Stimulated activated CD8-positive, alpha-beta memory T cell treated with anti-CD3 and anti-CD28 coated beads, Interleukin-4, amount 100 ng/mL, for 4 hours (primary cell): Measurements from ENCODE around the gene SQSTM1.
"Not testable (repeated sequence)": the region's sequence is repeated elsewhere in the genome, so short reads cannot be mapped to it uniquely, and the experiment has no call there.

Source experiments
- DNase-seq, 2 donors: peaks; one replicate each; pipeline ENCODE4 v3.0.0-alpha.2; 2020; ENCODE audit warnings: low read depth in 2 of 2, low spot score in 1 of 2

The SQSTM1 gene

DNA sequence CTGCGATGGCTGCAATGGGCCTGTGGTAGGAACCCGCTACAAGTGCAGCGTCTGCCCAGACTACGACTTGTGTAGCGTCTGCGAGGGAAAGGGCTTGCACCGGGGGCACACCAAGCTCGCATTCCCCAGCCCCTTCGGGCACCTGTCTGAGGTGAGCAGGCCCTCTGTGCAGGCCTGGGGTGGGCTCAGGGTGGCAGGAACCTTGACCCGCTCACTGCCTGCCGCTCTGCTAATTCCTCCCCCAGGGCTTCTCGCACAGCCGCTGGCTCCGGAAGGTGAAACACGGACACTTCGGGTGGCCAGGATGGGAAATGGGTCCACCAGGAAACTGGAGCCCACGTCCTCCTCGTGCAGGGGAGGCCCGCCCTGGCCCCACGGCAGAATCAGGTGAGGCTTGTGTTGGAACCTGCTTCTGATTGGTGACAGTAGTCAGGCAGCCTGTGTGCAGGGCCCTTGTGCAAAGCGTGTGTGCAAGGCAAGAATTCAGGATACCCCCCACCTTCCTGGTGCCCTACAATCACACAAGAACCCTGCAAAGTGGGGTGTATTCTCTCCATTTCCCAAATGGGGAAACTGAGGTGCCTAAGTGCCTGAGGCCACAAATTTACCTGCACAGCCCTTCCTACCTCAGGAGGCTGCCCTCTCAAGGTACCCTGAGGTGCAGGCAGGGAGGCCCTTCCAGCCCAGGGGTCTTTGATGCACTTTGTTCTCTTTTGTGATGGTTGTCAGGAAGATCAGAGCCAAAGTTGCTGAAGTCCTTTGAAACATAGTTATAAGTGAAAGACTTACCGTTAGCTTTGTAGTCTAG is 3.4 kb downstream of the SQSTM1 start:
- DNase-seq: no peak

DNA sequence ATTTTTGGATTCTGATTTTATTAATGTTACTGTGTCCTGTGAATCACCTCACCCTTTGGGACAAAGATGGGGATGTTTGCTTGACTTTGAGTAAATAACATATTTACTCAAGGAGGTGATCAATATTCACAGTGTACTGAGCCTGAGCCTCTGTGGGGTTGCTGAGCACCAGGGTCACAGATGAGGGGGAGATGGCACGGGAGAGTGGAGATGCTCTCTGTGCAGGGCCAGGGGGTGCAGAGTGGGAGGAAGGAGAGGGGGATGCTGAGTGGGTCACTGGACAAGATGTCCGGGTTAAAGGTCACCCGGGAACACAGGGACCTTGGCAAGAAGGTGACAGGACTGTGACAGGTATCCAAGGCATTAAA is 4.0 kb downstream of the SQSTM1 start:
- DNase-seq: no peak

DNA sequence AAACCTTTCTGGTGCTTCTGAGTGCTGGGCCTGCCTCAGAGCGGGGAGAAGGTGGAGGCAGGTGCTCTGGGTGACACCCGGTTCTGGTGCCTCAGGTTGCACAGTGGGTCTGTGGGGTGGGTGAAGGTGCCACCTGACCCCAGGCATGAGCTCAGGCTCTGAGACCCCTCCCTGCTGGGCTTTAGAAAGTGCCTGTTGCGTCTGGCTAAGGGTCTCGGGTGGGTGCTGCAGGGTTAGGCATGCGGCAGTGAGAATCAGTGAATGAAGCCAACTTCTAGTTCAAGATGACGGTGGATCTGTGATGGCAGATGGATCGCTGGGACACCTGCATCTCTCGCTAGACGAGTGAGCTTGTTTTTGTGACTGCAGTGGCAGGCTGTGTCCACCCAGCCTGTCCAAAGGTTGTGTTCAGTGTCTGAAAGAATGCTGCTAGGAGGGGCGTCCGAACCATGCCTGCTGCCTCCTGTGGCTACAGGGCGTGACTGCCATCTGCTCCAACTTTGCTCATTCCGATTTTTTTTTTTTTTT is 5.0 kb downstream of the SQSTM1 start:
- DNase-seq: no peak

DNA sequence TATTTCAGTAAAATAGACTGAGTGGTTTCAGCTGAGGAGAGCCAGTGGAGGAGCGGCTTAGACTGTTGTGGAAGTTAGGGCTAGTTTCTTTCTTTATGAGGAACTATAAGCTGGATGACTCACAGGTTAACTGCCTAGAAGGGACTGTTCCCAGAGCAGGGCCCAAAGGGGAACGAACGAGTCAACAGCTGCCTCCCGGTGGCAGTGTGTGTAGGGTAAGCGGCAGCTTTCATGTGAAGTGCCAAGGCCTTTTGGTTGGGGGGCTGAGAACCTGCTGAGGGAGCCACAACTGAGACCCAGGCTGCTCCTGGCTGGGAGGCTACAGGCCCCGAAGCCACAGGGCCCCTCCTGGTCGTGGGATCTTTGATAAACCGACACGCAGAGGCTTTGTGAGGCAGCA is 7.0 kb downstream of the SQSTM1 start:
- DNase-seq: no peak

DNA sequence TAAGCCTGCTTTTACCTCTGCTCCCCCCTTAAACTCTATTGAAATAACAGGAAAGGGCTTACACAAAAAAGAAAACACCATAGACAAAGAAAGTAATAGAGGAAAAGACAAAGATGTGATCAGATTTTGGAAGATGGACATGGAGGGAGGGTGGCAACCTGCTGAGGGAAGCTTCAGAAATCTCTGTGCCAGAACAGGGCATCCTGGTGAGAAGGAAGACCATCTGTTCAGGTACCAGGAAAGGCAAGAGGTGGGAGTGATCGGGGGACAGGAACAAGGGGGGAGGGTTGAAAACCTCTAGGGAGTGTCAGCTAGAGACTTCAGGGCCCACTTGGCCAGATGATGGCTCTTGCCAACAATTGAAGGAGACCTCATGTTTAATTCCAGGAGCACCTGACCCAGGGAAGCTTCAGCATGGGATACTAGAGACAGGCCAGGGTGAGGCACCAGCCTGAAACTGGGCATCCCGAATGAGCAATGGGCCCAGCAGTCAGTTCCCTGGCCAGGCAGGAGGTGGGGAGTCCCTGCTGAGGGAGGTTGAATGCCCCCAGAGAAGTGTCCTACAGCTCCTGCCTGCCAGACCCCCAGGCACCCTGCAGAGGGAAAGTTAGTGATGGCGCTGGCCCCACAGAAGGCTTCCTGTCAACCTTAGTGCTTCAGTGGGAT is 8.2 kb downstream of the SQSTM1 start:
- DNase-seq: no peak

DNA sequence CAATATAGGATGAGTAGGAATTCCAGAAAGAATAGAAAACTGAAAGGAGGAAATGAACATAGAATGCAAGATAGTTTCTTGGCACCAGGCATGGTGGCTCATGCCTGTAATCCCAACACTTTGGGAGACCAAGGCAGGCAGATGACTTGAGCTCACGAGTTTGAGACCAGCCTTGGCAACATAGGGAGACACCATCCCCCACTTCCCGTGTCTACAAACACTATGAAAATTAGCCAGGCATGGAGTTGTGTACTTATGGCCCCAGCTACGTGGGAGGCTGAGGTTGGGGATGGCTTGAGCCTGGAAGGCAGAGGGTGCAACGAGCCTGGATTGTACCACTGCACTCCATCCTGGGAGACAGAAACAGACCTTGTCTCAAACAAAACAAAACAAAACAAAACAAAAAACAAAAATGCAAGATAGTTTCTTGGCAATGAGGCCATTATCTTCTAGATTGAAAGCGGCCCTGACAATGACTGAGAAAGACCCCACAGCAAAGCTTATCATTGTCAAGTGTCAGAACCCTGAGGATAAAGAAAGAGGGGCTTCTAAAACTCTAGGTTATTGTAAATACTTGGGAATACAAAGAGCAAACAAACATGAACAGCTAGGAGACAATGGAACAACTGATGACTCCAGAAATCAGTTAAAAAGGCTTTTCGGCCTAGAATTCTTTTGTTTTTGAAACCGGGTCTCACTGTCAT is 9.2 kb downstream of the SQSTM1 start:
- DNase-seq: no peak

DNA sequence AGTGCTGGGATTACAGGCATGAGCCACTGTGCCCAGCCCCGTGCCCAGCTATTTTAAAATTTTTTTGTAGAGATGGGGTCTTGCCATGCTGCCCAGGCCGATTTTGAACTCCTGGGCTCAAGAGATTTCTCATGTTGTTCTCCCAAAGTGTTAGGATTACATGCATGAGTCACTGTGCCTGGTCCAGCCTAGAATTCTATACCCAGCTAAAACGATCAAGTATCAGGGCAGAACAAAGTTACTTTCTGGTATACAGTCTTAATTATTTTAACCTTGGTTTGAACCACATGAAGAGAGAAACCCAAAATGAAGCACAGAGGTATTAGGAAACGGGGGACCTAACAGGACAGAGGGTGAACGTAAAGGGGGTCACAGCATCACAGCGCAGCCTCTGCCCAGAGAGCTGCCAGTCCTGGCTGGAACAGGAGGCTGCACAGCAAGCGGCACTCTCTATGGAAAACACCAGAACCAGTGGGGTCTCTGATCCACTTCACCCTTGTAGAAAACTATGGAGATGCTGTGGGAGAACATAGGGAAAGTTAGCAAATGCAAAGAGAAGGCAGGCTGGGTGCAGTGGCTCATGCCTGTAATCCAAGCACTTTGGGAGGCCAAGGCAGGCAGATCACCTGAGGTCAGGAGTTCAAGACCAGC is 10.2 kb downstream of the SQSTM1 start:
- DNase-seq: no peak

DNA sequence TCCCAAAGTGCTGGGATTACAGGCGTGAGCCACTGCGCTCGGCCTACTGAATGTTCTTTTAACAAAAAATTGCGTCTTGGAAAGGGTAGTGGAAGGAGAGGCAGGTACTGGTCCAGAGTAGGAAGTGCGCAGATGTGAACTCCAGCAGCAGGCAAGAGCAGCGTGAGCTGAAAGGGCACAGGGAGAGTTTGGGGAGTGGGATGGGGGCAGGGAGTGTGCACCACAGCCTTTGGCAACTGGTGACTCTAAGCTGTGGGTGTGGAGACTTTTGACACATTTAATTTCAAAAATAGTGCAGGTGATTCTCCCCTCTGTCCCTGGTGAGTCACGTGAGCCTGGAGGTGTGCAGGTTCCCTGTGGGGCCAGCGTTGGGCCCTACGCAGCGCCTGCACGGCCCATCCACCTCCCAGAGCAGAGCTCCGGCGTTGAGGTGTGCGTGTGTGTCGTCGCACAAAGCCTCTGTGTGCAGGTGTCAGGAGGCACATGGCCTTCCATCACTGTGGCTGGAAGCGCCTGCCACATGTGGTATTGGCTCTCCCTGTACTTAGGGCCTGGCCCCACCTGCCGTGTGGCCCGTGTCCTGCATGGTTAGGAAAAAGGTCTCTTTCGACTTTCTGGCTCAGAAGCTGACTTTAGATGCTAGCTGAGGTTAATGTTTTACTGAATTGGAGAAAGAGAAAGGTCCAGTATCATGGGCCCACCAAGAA is 11.5 kb downstream of the SQSTM1 start:
- DNase-seq: no peak

DNA sequence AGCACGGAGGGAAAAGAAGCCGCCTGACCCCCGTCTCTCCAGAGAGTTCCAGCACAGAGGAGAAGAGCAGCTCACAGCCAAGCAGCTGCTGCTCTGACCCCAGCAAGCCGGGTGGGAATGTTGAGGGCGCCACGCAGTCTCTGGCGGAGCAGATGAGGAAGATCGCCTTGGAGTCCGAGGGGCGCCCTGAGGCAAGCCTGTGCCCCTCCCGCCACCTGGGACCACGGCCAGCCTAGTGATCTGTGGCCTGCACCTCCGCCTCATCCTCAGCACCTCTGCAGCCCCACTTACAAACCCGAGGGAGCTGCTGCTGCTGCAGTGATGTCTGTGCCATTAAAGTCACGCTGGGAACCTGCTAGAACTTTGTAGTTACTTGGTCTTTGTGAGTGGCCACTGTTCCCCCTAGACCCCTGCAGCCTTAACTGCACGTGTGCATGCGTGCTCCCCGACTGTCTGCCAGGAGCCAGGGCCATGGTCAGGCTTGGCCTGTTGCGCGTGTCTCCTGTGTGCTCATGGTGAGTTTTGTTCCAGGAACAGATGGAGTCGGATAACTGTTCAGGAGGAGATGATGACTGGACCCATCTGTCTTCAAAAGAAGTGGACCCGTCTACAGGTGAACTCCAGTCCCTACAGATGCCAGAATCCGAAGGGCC is 12.5 kb downstream of the SQSTM1 start:
- DNase-seq: no peak

DNA sequence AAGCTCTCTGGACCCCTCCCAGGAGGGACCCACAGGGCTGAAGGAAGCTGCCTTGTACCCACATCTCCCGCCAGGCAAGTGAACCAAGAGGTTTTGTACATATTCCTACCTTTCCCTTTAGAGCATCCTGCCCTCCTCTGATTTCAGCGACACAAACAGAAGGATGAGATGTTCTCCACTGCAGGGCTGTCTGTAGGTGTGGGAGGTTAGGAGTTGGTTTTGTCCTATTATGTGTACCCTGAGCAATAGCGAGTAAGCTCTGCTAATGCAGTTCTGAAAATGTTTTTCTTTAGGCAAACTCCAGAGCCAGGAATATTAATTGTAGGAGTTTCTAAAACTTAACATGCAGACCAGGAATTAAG is 13.0 kb downstream of the SQSTM1 start:
- DNase-seq: no peak

DNA sequence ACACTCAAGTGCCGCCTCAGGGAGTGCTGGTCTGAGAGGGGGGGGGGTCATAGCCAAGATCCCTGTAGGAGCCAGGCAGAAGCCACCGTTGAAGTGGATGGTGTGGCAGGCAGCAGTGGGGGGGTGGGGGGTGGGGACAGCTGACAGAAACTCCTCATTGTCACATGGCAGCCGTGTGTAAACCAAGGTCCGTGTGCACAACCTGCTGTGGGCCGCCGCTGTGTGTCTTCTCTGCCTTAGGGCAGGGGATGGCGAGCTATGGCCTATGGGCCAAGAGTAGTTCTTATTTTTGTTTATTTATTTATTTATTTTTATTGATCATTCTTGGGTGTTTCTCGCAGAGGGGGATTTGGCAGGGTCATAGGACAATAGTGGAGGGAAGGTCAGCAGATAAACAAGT is 13.4 kb downstream of the SQSTM1 start:
- no peak for DNase-seq

DNA sequence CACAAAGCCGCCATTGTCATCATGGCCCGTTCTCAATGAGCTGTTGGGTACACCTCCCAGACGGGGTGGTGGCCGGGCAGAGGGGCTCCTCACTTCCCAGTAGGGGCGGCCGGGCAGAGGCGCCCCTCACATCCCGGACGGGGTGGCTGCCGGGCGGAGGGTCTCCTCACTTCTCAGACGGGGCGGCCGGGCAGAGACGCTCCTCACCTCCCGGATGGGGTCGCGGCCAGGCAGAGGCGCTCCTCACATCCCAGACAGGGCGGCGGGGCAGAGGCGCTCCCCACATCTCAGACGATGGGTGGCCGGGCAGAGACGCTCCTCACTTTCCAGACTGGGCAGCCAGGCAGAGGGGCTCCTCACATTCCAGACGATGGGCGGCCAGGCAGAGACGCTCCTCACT is 14.2 kb downstream of the SQSTM1 start:
- not testable (repeated sequence) for DNase-seq

DNA sequence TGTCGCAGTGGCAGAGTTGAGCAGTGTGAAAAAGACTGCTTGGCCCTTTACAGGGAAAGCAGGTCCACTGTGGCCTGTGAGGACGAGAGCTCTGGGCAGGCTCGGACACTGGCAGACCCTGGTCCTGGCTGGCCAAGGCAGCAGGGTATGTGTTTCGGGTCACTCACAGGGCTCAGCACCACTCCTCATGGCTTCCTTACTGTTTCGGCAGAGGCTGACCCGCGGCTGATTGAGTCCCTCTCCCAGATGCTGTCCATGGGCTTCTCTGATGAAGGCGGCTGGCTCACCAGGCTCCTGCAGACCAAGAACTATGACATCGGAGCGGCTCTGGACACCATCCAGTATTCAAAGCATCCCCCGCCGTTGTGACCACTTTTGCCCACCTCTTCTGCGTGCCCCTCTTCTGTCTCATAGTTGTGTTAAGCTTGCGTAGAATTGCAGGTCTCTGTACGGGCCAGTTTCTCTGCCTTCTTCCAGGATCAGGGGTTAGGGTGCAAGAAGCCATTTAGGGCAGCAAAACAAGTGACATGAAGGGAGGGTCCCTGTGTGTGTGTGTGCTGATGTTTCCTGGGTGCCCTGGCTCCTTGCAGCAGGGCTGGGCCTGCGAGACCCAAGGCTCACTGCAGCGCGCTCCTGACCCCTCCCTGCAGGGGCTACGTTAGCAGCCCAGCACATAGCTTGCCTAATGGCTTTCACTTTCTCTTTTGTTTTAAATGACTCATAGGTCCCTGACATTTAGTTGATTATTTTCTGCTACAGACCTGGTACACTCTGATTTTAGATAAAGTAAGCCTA is 15.7 kb downstream of the SQSTM1 start:
- no peak for DNase-seq

DNA sequence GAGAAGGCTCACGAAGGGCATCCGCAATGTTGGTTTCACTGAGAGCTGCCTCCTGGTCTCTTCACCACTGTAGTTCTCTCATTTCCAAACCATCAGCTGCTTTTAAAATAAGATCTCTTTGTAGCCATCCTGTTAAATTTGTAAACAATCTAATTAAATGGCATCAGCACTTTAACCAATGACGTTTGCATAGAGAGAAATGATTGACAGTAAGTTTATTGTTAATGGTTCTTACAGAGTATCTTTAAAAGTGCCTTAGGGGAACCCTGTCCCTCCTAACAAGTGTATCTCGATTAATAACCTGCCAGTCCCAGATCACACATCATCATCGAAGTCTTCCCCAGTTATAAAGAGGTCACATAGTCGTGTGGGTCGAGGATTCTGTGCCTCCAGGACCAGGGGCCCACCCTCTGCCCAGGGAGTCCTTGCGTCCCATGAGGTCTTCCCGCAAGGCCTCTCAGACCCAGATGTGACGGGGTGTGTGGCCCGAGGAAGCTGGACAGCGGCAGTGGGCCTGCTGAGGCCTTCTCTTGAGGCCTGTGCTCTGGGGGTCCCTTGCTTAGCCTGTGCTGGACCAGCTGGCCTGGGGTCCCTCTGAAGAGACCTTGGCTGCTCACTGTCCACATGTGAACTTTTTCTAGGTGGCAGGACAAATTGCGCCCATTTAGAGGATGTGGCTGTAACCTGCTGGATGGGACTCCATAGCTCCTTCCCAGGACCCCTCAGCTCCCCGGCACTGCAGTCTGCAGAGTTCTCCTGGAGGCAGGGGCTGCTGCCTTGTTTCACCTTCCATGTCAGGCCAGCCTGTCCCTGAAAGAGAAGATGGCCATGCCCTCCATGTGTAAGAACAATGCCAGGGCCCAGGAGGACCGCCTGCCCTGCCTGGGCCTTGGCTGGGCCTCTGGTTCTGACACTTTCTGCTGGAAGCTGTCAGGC is 16.6 kb downstream of the SQSTM1 start:
- DNase-seq: no peak

DNA sequence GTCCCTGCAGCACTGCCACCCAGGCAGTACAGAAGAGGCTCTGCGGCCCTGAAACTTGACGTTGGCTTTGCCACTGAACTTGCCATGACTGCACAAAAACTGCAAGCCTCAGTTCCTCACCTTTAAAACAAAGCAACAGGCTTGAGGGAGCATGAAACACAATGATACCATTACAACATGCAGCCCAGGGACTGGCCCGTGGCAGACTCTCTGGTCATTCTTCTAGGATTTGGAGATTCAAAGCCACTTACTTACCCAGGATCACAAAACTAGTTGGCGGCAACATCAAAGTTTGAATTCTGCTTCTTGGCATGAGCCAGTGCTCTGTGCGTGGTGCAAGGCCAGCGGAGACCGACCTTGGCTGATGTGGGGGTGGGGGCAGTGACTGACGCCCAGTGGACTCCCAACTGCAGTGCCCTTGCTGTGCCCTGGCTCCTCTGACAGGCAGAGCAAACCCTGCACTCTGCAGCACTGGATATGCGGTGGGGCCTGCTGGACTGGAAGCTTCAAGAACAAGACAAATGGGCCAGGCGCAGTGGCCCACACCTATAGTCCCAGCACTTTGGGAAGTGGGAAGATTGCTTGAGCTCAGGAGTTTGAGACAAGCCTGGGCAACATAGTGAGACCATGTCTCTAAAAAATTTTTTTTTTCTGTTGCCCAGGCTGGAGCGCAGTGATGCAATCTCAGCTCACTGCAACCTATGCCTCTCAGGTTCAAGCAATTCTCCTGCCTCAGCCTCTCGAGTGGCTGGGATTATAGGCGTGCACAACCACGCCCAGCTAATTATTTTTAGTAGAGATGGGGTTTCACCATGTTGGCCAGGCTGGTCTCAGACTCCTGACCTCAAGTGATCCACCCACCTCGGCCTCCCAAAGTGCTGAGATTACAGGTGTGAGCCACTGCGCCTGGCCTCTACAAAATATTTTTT is 18.9 kb downstream of the SQSTM1 start:
- no peak for DNase-seq

DNA sequence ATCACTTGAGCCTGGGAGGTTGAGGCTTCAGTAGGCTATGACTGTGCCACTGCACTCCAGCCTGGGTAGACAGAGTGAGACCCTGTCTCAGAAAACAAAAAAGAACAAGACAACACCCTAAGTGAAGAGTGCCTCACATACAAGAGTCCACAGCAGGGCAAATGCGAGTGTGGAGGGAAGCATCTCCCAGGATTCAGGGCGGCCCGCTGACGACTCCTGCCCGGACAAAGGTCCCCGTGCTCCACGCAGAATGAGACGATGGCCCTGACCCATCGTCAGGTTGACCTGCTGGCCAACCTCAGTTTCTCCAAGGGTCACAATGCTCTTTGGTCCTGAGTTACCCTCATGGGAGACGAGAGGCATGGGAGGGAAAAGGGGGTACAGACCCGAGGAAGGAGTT is 19.6 kb downstream of the SQSTM1 start:
- no peak for DNase-seq

DNA sequence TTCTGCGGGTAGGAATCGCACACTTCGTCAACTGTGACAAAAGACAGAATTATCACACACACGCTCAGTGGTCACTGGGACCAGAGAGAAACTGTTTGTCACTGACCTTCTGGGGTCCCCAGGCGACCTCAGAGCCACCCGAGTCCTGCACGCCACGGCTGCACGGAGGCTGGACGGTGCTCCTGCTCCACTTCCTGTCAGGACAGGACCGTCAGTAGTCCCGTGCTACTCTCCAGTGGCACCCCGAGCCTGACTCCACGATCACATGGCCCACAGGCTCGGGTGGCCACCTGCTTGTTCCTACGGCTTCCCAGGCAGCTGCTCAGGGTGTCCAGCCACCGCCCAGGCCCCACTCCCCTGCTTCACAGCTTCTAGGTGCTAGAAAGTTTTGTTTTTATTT is 20.1 kb downstream of the SQSTM1 start:
- DNase-seq: no peak

DNA sequence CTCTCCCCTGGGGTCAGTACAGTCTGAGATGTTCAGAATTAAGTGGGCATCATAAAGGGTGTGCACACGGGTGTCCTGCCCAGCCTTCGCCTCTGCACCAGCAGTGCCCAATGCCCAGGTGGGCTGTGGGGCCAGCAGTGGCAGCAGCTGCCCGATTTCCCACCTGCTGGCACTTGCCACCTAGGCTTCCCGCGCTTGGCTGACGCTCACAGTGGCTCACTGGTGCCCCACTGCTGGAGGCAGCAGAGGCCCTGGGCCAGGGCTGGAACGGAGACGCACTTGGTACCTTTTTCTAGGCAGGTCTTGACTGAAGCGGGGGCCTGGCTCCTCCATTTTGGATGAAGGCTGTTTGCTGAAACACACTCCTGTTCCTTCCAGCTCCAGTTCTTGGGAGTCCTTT is 20.9 kb downstream of the SQSTM1 start:
- DNase-seq: no peak
